Bronchus fibroblast of lung (primary cell): Measurements from ENCODE around the gene HSPA14. TPM values are rescaled to one million over a fixed set of nuclear protein-coding genes. Genes with fewer than 3 reads are reported as not detected.

Source experiments
- total RNA-seq: library from RNA; depleted of rRNA; stranded (reverse); fragments of >200 nt; gene quantifications from 2 replicates; pipeline ENCODE4 v1.2.3, GENCODE V29; 2015

The HSPA14 gene, protein sequence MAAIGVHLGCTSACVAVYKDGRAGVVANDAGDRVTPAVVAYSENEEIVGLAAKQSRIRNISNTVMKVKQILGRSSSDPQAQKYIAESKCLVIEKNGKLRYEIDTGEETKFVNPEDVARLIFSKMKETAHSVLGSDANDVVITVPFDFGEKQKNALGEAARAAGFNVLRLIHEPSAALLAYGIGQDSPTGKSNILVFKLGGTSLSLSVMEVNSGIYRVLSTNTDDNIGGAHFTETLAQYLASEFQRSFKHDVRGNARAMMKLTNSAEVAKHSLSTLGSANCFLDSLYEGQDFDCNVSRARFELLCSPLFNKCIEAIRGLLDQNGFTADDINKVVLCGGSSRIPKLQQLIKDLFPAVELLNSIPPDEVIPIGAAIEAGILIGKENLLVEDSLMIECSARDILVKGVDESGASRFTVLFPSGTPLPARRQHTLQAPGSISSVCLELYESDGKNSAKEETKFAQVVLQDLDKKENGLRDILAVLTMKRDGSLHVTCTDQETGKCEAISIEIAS
- total RNA-seq: 15.3 and 16.6 TPM in 2 replicates

GRCh38 chr10:14837757-14838581, at the start of gene HSPA14, which contains the start of the genes CDNF and MSANTD7:
HSPA14 (plus strand) TSS chr10:14838306; CDS start chr10:14838403, 97 bp downstream.
CDNF (minus strand) TSS chr10:14838037; CDS start chr10:14837946, 91 bp downstream.
MSANTD7 (plus strand) TSS chr10:14838306; CDS start chr10:14842285, 3,979 bp downstream.

GRCh38 chr10:14878266-14879123, 40.4 kb downstream of the HSPA14 start, which contains the start of gene SUV39H2:
SUV39H2 (plus strand) TSS chr10:14878866; CDS start chr10:14878889, 23 bp downstream.

Other genes with a start within 250 kb of the HSPA14 start
- gene FAM107B, start 63.4 kb upstream of the HSPA14 start, total RNA-seq: 10.8 and 11.3 TPM in 2 replicates
- 0.34 and 1.9 TPM in 2 replicates for gene CDNF, start 269 bp upstream of the HSPA14 start, total RNA-seq
- gene MSANTD7, start within 50 bp of the HSPA14 start, total RNA-seq: 9.8 and 11.3 TPM in 2 replicates
- gene SUV39H2, start 40.6 kb downstream of the HSPA14 start, total RNA-seq: 17.5 and 18.2 TPM in 2 replicates
- gene DCLRE1C, start 115.8 kb downstream of the HSPA14 start, total RNA-seq: 6.6 and 7.9 TPM in 2 replicates
- gene MEIG1, start 121.1 kb downstream of the HSPA14 start, total RNA-seq: 0.15 TPM in 1 of 2 replicates, not detected in the other
- under 0.01 TPM in 1 of 2 replicates, not detected in the other for gene OLAH, start 205.6 kb downstream of the HSPA14 start, total RNA-seq